Peyer's patch (tissue), 4 donors: ENCODE measurements around the gene RPL31. TPM values are rescaled to one million over a fixed set of nuclear protein-coding genes. Genes with fewer than 3 reads are reported as not detected.

Experiments
- DNase-seq, 3 donors: peaks; one replicate each; pipeline ENCODE4 v3.0.0-alpha.2; 2017 to 2019
- H3K27ac ChIP-seq, 4 donors: fragments of 200-600 bp; sonication (generic); one replicate each; pipeline ENCODE4 v1.5.1; 2016 to 2019
- H3K27me3 ChIP-seq, 2 donors: fragments of 200-600 bp; sonication (generic); one replicate each; pipeline ENCODE4 v1.5.1; 2019
- H3K36me3 ChIP-seq, 3 donors: fragments of 200-600 bp; sonication (generic); one replicate each; pipeline ENCODE4 v1.5.1; 2016 to 2019
- H3K4me1 ChIP-seq, 4 donors: fragments of 200-600 bp; sonication (generic); one replicate each; pipeline ENCODE4 v1.5.1; 2016 to 2019
- H3K4me3 ChIP-seq, 4 donors: fragments of 200-600 bp; sonication (generic); 1 replicate in 3 of 4; 2 replicates in 1 of 4; pipeline ENCODE4 v1.5.1; 2016 to 2019; ENCODE audit warnings: mild to moderate bottlenecking in 1 of 4
- H3K9me3 ChIP-seq, 4 donors: fragments of 200-600 bp; sonication (generic); one replicate each; pipeline ENCODE4 v1.5.1; 2016 to 2019; ENCODE audit warnings: mild to moderate bottlenecking in 1 of 4
- CTCF ChIP-seq, 6 experiments: fragments of 450-650 bp in 4 of 6; fragments of 200-600 bp in 2 of 6; sonication (generic) in 1 of 6; IDR thresholded peaks; one replicate each; pipeline ENCODE4 v1.5.1; 2017 to 2019; ENCODE audit warnings: antibody characterized with exemption in 6 of 6, mild to moderate bottlenecking in 3 of 6, moderate library complexity in 1 of 6
- POLR2A ChIP-seq, 2 donors: fragments of 450-650 bp; IDR thresholded peaks; one replicate each; pipeline ENCODE4 v1.5.1; 2017; ENCODE audit warnings: antibody characterized with exemption in 2 of 2, mild to moderate bottlenecking in 2 of 2, moderate library complexity in 2 of 2
- total RNA-seq, 4 donors: library from RNA; depleted of rRNA; stranded (reverse); fragments of >200 nt; gene quantifications; one replicate each; pipeline ENCODE4 v1.1.0, GENCODE V29; 2016

The RPL31 gene
- total RNA-seq, 4 donors from 2014 or later: 308 to 1,394 (median 568) TPM

- H3K4me3 ChIP-seq: no peak overlapping the region
- H3K9me3 ChIP-seq: no peaks in the 10 kb centered on the region
- no peak for TF ChIP-seq POLR2A (IDR thresholded peaks at IDR 0.05)
- no peak for TF ChIP-seq CTCF (IDR thresholded peaks at IDR 0.05)
- DNase-seq: no peak
- H3K4me1 ChIP-seq: no peaks in the 10 kb centered on the region
- H3K27ac ChIP-seq: no peak overlapping the region
- no peaks in the 10 kb centered on the region for H3K36me3 ChIP-seq
- H3K27me3 ChIP-seq: no peaks in the 10 kb centered on the region
These were observed 46.0 kb upstream of the RPL31 start for GRCh38 chr2:100956081-100956480.

GRCh38 chr2:100957996-100958653, 44.0 kb upstream of the RPL31 start:
- Histone ChIP-seq H3K27me3 (no peaks in the 10 kb centered on the region), H3K27ac (no peak overlapping the region), H3K36me3 (no peaks in the 10 kb centered on the region), H3K4me3 (no peak overlapping the region), H3K4me1 (no peaks in the 10 kb centered on the region), H3K9me3 (no peaks in the 10 kb centered on the region)
- DNase-seq: no peak
- TF ChIP-seq CTCF (IDR thresholded peaks at IDR 0.05): no peak
- no peak for TF ChIP-seq POLR2A (IDR thresholded peaks at IDR 0.05)

GRCh38 chr2:100959225-100959880, 42.7 kb upstream of the RPL31 start:
- no peak overlapping the region for H3K4me3 ChIP-seq
- H3K36me3 ChIP-seq: no peaks in the 10 kb centered on the region
- H3K27me3 ChIP-seq: no peaks in the 10 kb centered on the region
- TF ChIP-seq CTCF (IDR thresholded peaks at IDR 0.05) (no peak), POLR2A (IDR thresholded peaks at IDR 0.05) (no peak)
- no peak for DNase-seq
- H3K4me1 ChIP-seq: no peaks in the 10 kb centered on the region
- H3K9me3 ChIP-seq: no peaks in the 10 kb centered on the region
- no peak overlapping the region for H3K27ac ChIP-seq

GRCh38 chr2:100960688-100961087, 41.4 kb upstream of the RPL31 start:
- H3K4me1 ChIP-seq: no peaks in the 10 kb centered on the region
- no peaks in the 10 kb centered on the region for H3K27me3 ChIP-seq
- no peak for TF ChIP-seq POLR2A (IDR thresholded peaks at IDR 0.05)
- TF ChIP-seq CTCF (IDR thresholded peaks at IDR 0.05): no peak
- H3K27ac ChIP-seq: no peak overlapping the region
- no peaks in the 10 kb centered on the region for H3K9me3 ChIP-seq
- no peak overlapping the region for H3K4me3 ChIP-seq
- no peak for DNase-seq
- no peaks in the 10 kb centered on the region for H3K36me3 ChIP-seq

GRCh38 chr2:100962366-100963025, 39.6 kb upstream of the RPL31 start:
- Histone ChIP-seq H3K9me3 (no peaks in the 10 kb centered on the region), H3K27me3 (no peaks in the 10 kb centered on the region), H3K4me3 (no peak overlapping the region), H3K4me1 (no peaks in the 10 kb centered on the region), H3K36me3 (no peaks in the 10 kb centered on the region), H3K27ac (no peak overlapping the region)
- peak in 1 of 3 donors; percentile 18 for DNase-seq
- TF ChIP-seq POLR2A (IDR thresholded peaks at IDR 0.05) (no peak), CTCF (IDR thresholded peaks at IDR 0.05) (no peak)
